ENCODE data around the gene PERP.

The PERP gene

GRCh38 chr6:138113588-138114210 lies 6.5 kb upstream of the PERP start:
- DNase-seq, result no peak
- WGBS (ENCODE audit: insufficient coverage), result no CpG with 5 or more reads among the region's 3 CpGs
- POLR2A ChIA-PET, result interaction anchor here (0.6 to 0.7 kb wide), 3 partner anchors 175 to 472 kb away, joined by 6 to 10 read pairs (median 6); no protein-coding TSS in a partner anchor

GRCh38 chr6:138110229-138110628 lies 3.0 kb upstream of the PERP start:
- CTCF ChIA-PET, result interaction anchor here (0.9 to 3.1 kb wide), 3 partner anchors 41 to 408 kb away, joined by 3 to 40 read pairs (median 3); no protein-coding TSS in a partner anchor
- no peak overlapping the region for H3K27ac ChIP-seq (ENCODE audit: insufficient read depth in 1 of 2, low read depth in 1 of 2, low read length in 2 of 2, poor library complexity in 1 of 2, severe bottlenecking in 2 of 2)
- H3K27me3 ChIP-seq (replicated peaks in 2 of 5; ENCODE audit: control insufficient read depth in 4 of 5, insufficient read depth in 5 of 5, low read length in 4 of 5), result peaks cover 22 to 45% (median 29%) of the 10 kb centered on the region in 5 experiments
- DNase-seq, result no peak
- no peaks in the 10 kb centered on the region for H3K9me3 ChIP-seq (ENCODE audit: control extremely low read depth in 1 of 5, control insufficient read depth in 4 of 5, insufficient read depth in 2 of 5, low read depth in 1 of 5, low read length in 4 of 5)
- WGBS (ENCODE audit: insufficient coverage), result 84% methylated on average over 3 of the region's 3 CpGs
- no peak overlapping the region for H3K4me3 ChIP-seq (ENCODE audit: control insufficient read depth in 1 of 7, extremely low read depth in 1 of 7, insufficient read depth in 4 of 7, low read depth in 2 of 7, low read length in 6 of 7)
- no peaks in the 10 kb centered on the region for H3K36me3 ChIP-seq (ENCODE audit: control insufficient read depth in 4 of 4, insufficient read depth in 4 of 4, low read length in 3 of 4)
- peaks cover 0 to 21% (median 13%) of the 10 kb centered on the region in 4 experiments for H3K4me1 ChIP-seq (ENCODE audit: control extremely low read depth in 1 of 4, control insufficient read depth in 4 of 4, insufficient read depth in 4 of 4, low read length in 3 of 4)
- POLR2A ChIA-PET, result no interaction called here

More at GRCh38 chr6:138113588-138114210, 6.5 kb upstream of the PERP start:
- Histone ChIP-seq H3K27me3 (replicated peaks in 2 of 5; ENCODE audit: control insufficient read depth in 4 of 5, insufficient read depth in 5 of 5, low read length in 4 of 5) (peaks cover 4 to 14% (median 5%) of the 10 kb centered on the region in 5 experiments), H3K4me3 (ENCODE audit: control insufficient read depth in 1 of 7, extremely low read depth in 1 of 7, insufficient read depth in 4 of 7, low read depth in 2 of 7, low read length in 6 of 7) (no peak overlapping the region), H3K27ac (ENCODE audit: insufficient read depth in 1 of 2, low read depth in 1 of 2, low read length in 2 of 2, poor library complexity in 1 of 2, severe bottlenecking in 2 of 2) (no peak overlapping the region), H3K36me3 (ENCODE audit: control insufficient read depth in 4 of 4, insufficient read depth in 4 of 4, low read length in 3 of 4) (no peaks in the 10 kb centered on the region), H3K9me3 (ENCODE audit: control extremely low read depth in 1 of 5, control insufficient read depth in 4 of 5, insufficient read depth in 2 of 5, low read depth in 1 of 5, low read length in 4 of 5) (no peaks in the 10 kb centered on the region), H3K4me1 (ENCODE audit: control extremely low read depth in 1 of 4, control insufficient read depth in 4 of 4, insufficient read depth in 4 of 4, low read length in 3 of 4) (peaks cover 2 to 8% (median 7%) of the 10 kb centered on the region in 4 experiments)
- CTCF ChIA-PET, result interaction anchor here (0.6 to 7.1 kb wide), 9 partner anchors 11 to 652 kb away, joined by 3 to 72 read pairs (median 6); no protein-coding TSS in a partner anchor

- Histone ChIP-seq H3K36me3 (ENCODE audit: control insufficient read depth in 4 of 4, insufficient read depth in 4 of 4, low read length in 3 of 4) (no peaks in the 10 kb centered on the region), H3K4me3 (ENCODE audit: control insufficient read depth in 1 of 7, extremely low read depth in 1 of 7, insufficient read depth in 4 of 7, low read depth in 2 of 7, low read length in 6 of 7) (no peak overlapping the region), H3K4me1 (ENCODE audit: control extremely low read depth in 1 of 4, control insufficient read depth in 4 of 4, insufficient read depth in 4 of 4, low read length in 3 of 4) (peaks cover 0 to 19% (median 11%) of the 10 kb centered on the region in 4 experiments), H3K27ac (ENCODE audit: insufficient read depth in 1 of 2, low read depth in 1 of 2, low read length in 2 of 2, poor library complexity in 1 of 2, severe bottlenecking in 2 of 2) (no peak overlapping the region), H3K27me3 (replicated peaks in 2 of 5; ENCODE audit: control insufficient read depth in 4 of 5, insufficient read depth in 5 of 5, low read length in 4 of 5) (peaks cover 28 to 52% (median 33%) of the 10 kb centered on the region in 5 experiments), H3K9me3 (ENCODE audit: control extremely low read depth in 1 of 5, control insufficient read depth in 4 of 5, insufficient read depth in 2 of 5, low read depth in 1 of 5, low read length in 4 of 5) (no peaks in the 10 kb centered on the region)
- POLR2A ChIA-PET, result no interaction called here
- peak; percentile 78 to 89 (median 83) for DNase-seq
- 70% methylated on average over 5 of the region's 7 CpGs for WGBS (ENCODE audit: insufficient coverage)
- CTCF ChIA-PET, result interaction anchor here (0.9 to 3.1 kb wide), 10 partner anchors 10 to 450 kb away, joined by 3 to 40 read pairs (median 3); partner anchors contain the start of gene HEBP2
These were observed 2.1 kb upstream of the PERP start for GRCh38 chr6:138109042-138109997.

- peak overlapping the region; percentile 24 to 75 (median 63) for H3K4me3 ChIP-seq (ENCODE audit: control insufficient read depth in 1 of 7, extremely low read depth in 1 of 7, insufficient read depth in 4 of 7, low read depth in 2 of 7, low read length in 6 of 7)
- H3K9me3 ChIP-seq (ENCODE audit: control extremely low read depth in 1 of 5, control insufficient read depth in 4 of 5, insufficient read depth in 2 of 5, low read depth in 1 of 5, low read length in 4 of 5), result no peaks in the 10 kb centered on the region
- no peaks in the 10 kb centered on the region for H3K36me3 ChIP-seq (ENCODE audit: control insufficient read depth in 4 of 4, insufficient read depth in 4 of 4, low read length in 3 of 4)
- H3K4me1 ChIP-seq (ENCODE audit: control extremely low read depth in 1 of 4, control insufficient read depth in 4 of 4, insufficient read depth in 4 of 4, low read length in 3 of 4), result peaks cover 0 to 19% (median 11%) of the 10 kb centered on the region in 4 experiments
- ChIA-PET CTCF (interaction anchor here (1.0 to 3.1 kb wide), 7 partner anchors 8 to 449 kb away, joined by 3 to 40 read pairs (median 4); partner anchors contain the start of gene HEBP2), POLR2A (no interaction called here)
- peaks cover 28 to 60% (median 36%) of the 10 kb centered on the region in 5 experiments for H3K27me3 ChIP-seq (replicated peaks in 2 of 5; ENCODE audit: control insufficient read depth in 4 of 5, insufficient read depth in 5 of 5, low read length in 4 of 5)
- peak; percentile 1 to 32 (median 27) for DNase-seq
- WGBS (ENCODE audit: insufficient coverage), result 2% methylated on average over 16 of the region's 24 CpGs
- H3K27ac ChIP-seq (ENCODE audit: insufficient read depth in 1 of 2, low read depth in 1 of 2, low read length in 2 of 2, poor library complexity in 1 of 2, severe bottlenecking in 2 of 2), result no peak overlapping the region
These were observed 753 bp upstream of the PERP start for GRCh38 chr6:138107752-138108592.

GRCh38 chr6:138106665-138107077 lies 548 bp downstream of the PERP start:
- DNase-seq, result peak in 2 of 3 donors; percentile 2 to 19
- Histone ChIP-seq H3K36me3 (ENCODE audit: control insufficient read depth in 4 of 4, insufficient read depth in 4 of 4, low read length in 3 of 4) (no peaks in the 10 kb centered on the region), H3K27me3 (replicated peaks in 2 of 5; ENCODE audit: control insufficient read depth in 4 of 5, insufficient read depth in 5 of 5, low read length in 4 of 5) (peaks cover 28 to 70% (median 36%) of the 10 kb centered on the region in 5 experiments), H3K4me3 (ENCODE audit: control insufficient read depth in 1 of 7, extremely low read depth in 1 of 7, insufficient read depth in 4 of 7, low read depth in 2 of 7, low read length in 6 of 7) (peak overlapping the region in 6 of 7 experiments; percentile 42 to 75 (median 63)), H3K4me1 (ENCODE audit: control extremely low read depth in 1 of 4, control insufficient read depth in 4 of 4, insufficient read depth in 4 of 4, low read length in 3 of 4) (peaks cover 0 to 19% (median 11%) of the 10 kb centered on the region in 4 experiments), H3K9me3 (ENCODE audit: control extremely low read depth in 1 of 5, control insufficient read depth in 4 of 5, insufficient read depth in 2 of 5, low read depth in 1 of 5, low read length in 4 of 5) (no peaks in the 10 kb centered on the region), H3K27ac (ENCODE audit: insufficient read depth in 1 of 2, low read depth in 1 of 2, low read length in 2 of 2, poor library complexity in 1 of 2, severe bottlenecking in 2 of 2) (no peak overlapping the region)
- 4% methylated on average over 9 of the region's 17 CpGs for WGBS (ENCODE audit: insufficient coverage)
- POLR2A ChIA-PET, result interaction anchor here (0.5 kb wide), 1 partner anchor 101 kb away, joined by 3 read pairs; no protein-coding TSS in a partner anchor
- CTCF ChIA-PET, result interaction anchor here (0.9 to 3.4 kb wide), 5 partner anchors 10 to 104 kb away, joined by 3 to 18 read pairs (median 3); no protein-coding TSS in a partner anchor

All from common myeloid progenitor, CD34-positive (primary cell).